ENCODE data around the gene NCAN.

DNA sequence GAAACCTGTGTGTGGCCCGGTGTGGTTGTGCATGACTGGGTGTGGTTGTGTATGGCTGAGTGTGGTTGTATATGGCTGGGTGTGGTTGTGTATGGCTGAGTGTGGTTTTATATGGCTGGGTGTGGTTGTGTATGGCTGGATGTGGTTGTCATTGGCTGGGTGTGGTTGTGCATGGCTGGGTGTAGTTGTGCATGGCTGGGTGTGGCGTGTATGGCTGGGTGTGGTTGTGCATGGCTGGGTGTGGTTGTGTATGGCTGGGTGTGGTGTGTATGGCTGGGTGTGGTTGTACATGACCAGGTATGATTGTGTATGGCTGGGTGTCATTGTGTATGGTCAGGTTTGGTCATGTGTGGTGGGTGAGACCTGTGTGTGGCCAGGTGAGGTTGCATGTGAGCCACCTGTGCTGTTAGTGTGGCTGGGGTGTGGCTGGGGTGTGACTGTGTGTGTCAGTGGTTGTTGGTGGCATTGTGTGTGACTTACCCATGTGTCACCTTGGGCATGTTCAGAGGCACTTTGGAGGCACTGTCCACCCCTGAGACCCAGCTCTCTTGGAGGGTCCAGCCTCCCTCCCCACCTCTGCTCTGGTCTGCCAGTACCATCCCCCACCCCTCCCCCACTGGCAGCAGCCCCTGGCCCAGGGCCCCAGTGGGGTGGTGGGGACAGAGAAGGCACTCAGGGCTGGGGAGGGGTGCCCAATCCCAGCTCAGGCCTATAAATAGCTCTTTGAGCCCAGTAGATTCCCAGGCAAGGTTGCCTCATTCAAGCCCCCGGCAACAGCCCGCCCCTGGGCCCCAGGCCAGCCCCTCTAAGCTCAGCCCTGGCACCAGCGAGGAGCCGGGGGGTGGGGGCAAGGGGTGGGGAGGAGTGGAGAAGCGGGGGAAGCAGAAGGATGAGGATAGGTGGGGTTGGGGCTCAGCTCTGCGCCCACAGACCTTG, 3.9 kb upstream of the NCAN start:
- TF ChIP-seq EZH2 (IDR thresholded peaks at IDR 0.05; ENCODE audit: low read length, unreplicated experiment): no peak
- TF ChIP-seq, protein P1, sequence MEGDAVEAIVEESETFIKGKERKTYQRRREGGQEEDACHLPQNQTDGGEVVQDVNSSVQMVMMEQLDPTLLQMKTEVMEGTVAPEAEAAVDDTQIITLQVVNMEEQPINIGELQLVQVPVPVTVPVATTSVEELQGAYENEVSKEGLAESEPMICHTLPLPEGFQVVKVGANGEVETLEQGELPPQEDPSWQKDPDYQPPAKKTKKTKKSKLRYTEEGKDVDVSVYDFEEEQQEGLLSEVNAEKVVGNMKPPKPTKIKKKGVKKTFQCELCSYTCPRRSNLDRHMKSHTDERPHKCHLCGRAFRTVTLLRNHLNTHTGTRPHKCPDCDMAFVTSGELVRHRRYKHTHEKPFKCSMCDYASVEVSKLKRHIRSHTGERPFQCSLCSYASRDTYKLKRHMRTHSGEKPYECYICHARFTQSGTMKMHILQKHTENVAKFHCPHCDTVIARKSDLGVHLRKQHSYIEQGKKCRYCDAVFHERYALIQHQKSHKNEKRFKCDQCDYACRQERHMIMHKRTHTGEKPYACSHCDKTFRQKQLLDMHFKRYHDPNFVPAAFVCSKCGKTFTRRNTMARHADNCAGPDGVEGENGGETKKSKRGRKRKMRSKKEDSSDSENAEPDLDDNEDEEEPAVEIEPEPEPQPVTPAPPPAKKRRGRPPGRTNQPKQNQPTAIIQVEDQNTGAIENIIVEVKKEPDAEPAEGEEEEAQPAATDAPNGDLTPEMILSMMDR (conservative IDR thresholded peaks at IDR 0.05; ENCODE audit: low read depth, low read length): no peak
- no peak for TF ChIP-seq EZH2phosphoT487 (IDR thresholded peaks at IDR 0.05; ENCODE audit: borderline replicate concordance, low read length)

All from PC-3 (cell line).